Activated CD4-positive, alpha-beta T cell treated with anti-CD3 and anti-CD28 coated beads, Interleukin-10, Interleukin-2, amounts not matched to agents 100 ng/mL and 50 ng/mL, durations not matched to agents 16 hours and 8 hours (primary cell): Measurements from ENCODE around the gene TDRD12.

ENCODE experiments used
- DNase-seq: peaks from one replicate; pipeline ENCODE4 v3.0.0-alpha.2; 2020

TDRD12 gene

GRCh38 chr19:32869966-32870573, 150.5 kb downstream of the TDRD12 start:
- DNase-seq: no peak

GRCh38 chr19:32870981-32871451, 151.4 kb downstream of the TDRD12 start:
- no peak for DNase-seq

- DNase-seq: no peak
Observed at GRCh38 chr19:32872391-32872790, 152.8 kb downstream of the TDRD12 start.

- DNase-seq: peak; percentile 5
Observed at GRCh38 chr19:32873247-32873959, 153.8 kb downstream of the TDRD12 start.

GRCh38 chr19:32874605-32875004, 155.0 kb downstream of the TDRD12 start:
- no peak for DNase-seq

GRCh38 chr19:32875428-32875827, 155.9 kb downstream of the TDRD12 start:
- no peak for DNase-seq

GRCh38 chr19:32876236-32876918, 156.8 kb downstream of the TDRD12 start:
- no peak for DNase-seq

GRCh38 chr19:32876919-32877285, 157.3 kb downstream of the TDRD12 start:
- no peak for DNase-seq
